Epithelial cell of proximal tubule (primary cell): ENCODE data around the gene AP4E1. TPM values are rescaled to one million over a fixed set of nuclear protein-coding genes. Genes with fewer than 3 reads are reported as not detected.
"Not testable (repeated sequence)": the region's sequence is repeated elsewhere in the genome, so short reads cannot be mapped to it uniquely, and the experiment has no call there.

Experiments used
- DNase-seq: peaks from one replicate; pipeline ENCODE4 v3.0.0-alpha.2; 2011; ENCODE audit warnings: low read depth
- H3K4me3 ChIP-seq: 2 replicates; pipeline ENCODE4 v1.5.1; 2011; ENCODE audit warnings: low read depth, mild to moderate bottlenecking, low read length
- CTCF ChIP-seq: conservative IDR thresholded peaks from 2 replicates; pipeline ENCODE4 v1.5.1; 2012; ENCODE audit warnings: low read depth, mild to moderate bottlenecking, low read length
- total RNA-seq: library from RNA; depleted of rRNA; stranded (reverse); fragments of >200 nt; gene quantifications from 2 replicates; pipeline ENCODE4 v1.2.3, GENCODE V29; 2015

The AP4E1 gene
- total RNA-seq, 1 donor from 2014 or later: 4.6 TPM

GRCh38 chr15:50888054-50888453, 20.4 kb upstream of the AP4E1 start:
- DNase-seq: no peak
- no peak overlapping the region for H3K4me3 ChIP-seq
- no peak for TF ChIP-seq CTCF

- DNase-seq: no peak
- H3K4me3 ChIP-seq: no peak overlapping the region
- no peak for TF ChIP-seq CTCF
Observed at GRCh38 chr15:50889589-50889988, 18.9 kb upstream of the AP4E1 start.

- no peak for TF ChIP-seq CTCF
- no peak for DNase-seq
- no peak overlapping the region for H3K4me3 ChIP-seq
Observed at GRCh38 chr15:50890751-50891150, 17.7 kb upstream of the AP4E1 start.

GRCh38 chr15:50891159-50891558, 17.3 kb upstream of the AP4E1 start:
- no peak overlapping the region for H3K4me3 ChIP-seq
- no peak for TF ChIP-seq CTCF
- DNase-seq: no peak

GRCh38 chr15:50893976-50894375, 14.5 kb upstream of the AP4E1 start:
- TF ChIP-seq CTCF: no peak
- H3K4me3 ChIP-seq: no peak overlapping the region
- no peak for DNase-seq

GRCh38 chr15:50901390-50901789, 7.1 kb upstream of the AP4E1 start:
- not testable (repeated sequence) for DNase-seq, H3K4me3 ChIP-seq

GRCh38 chr15:50904211-50904610, 4.3 kb upstream of the AP4E1 start:
- TF ChIP-seq CTCF: no peak
- DNase-seq: no peak

GRCh38 chr15:50905055-50905454, 3.4 kb upstream of the AP4E1 start:
- TF ChIP-seq CTCF: no peak
- H3K4me3 ChIP-seq: no peak overlapping the region
- no peak for DNase-seq

More at GRCh38 chr15:50904211-50904610, 4.3 kb upstream of the AP4E1 start:
- no peak overlapping the region for H3K4me3 ChIP-seq
